GM21737 (cell line): ENCODE measurements around the gene RBMS3.
"Not testable (repeated sequence)": the region's sequence is repeated elsewhere in the genome, so short reads cannot be mapped to it uniquely, and the experiment has no call there.

Experiments used
- ATAC-seq: cut with Tn5 transposase; IDR thresholded peaks from one replicate; pipeline ENCODE4 v1.9.1; 2021; ENCODE audit warnings: mild to moderate bottlenecking, moderate library complexity; ENCODE audit not compliant: unreplicated experiment

Gene RBMS3

DNA sequence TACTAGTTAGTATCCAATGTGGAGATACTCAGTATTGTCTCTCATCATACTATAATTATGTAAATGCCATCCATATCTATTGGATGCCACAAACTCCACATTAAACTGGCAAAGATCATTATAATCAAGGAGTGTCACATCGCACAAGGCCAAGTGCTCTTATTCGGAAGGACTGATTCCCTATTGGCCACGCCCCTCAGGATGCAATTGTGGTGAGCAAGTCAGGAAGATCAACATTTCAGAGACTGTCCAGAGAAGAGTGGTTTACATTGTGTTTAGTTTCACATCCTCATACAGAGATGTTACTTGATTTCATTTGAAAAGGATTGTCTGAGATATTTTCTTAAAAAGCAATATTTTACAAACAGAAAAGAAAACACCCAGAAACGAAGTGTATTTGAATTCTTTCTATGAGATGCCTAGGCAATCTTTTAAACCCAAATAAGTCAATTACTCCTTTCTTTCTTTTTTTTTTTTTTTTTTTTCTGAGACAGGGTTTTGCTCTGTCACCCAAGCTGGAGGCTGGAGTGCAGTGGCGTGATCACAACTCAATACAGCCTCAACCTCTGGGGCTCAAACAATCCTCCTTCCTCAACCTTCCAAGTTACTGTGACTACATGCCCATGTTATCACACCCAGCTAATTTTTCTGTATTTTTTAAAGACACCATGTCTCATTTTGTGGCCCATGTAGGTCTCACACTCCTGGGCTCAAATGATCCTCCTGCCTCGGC, 369.1 kb downstream of the RBMS3 start:
- peak; percentile 83 for ATAC-seq

DNA sequence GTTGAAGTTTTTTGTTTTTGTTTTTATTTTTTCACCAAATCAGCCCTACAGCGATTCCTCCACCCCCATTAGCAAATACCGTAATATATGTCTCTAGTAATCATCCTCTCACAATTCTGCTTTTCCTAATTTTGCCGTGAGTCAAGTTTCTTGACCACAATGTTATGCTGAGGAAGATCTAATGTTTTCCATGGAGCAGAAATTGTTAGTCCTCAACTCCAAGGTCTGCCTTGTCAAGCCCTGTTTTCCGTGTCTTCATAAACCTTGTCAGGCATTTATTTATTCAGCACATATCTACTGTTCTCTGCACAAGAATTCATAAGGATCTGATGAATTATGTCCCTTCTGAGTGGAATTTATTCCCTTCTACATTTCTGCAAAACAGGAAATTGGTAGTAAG, 372.8 kb downstream of the RBMS3 start:
- no peak for ATAC-seq

DNA sequence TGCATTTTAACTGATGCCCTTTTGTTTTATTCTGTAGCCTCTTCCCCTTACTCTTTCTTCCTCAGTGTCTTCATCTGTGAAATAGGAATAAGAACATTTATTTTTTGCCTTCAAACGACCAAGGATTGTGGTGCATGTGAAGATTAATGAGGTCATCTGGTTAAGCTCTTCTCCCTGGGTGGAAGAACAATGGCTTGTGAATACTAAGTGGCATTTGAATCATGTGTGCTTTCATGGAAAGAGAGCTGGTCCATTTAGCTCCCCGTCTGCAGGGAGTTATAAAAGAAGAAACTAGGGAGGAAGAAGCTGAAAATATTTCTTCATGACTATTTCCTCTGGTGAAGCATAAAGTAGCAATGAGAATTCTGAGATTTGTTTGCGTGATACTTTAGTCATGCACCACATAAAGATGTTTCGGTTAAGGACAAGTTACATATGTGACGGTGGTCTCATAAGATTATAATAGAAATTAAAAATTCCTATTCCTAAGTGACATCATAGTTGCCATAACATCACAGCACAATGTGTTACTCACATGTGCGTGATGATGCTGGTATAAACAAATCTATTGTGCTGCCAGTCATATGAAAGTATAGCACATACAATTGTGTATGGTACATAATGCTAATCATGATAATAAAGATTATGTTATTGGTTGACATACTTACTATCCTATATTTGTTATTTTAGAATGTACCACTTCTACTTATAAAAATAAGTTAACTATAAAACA, 374.3 kb downstream of the RBMS3 start:
- ATAC-seq, result no peak

DNA sequence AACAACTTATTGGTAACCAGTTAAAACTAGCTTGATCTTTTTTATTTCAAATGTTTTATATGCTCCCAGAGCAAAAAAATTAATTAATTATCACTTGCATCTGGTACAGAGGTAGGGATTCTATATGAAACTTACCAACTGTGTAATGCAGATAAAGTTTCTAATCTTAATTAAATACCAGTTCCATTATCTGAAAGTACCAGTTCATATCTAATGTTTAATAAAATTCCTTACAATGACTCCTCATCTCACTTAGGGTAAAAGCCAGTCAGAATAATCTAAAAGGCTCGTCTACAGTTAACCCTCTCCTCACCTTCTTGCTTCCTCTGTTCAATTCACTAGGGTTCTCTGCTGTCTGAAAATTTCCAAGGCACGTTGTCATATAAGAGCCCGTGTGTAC, 384.8 kb downstream of the RBMS3 start:
- ATAC-seq, result no peak

DNA sequence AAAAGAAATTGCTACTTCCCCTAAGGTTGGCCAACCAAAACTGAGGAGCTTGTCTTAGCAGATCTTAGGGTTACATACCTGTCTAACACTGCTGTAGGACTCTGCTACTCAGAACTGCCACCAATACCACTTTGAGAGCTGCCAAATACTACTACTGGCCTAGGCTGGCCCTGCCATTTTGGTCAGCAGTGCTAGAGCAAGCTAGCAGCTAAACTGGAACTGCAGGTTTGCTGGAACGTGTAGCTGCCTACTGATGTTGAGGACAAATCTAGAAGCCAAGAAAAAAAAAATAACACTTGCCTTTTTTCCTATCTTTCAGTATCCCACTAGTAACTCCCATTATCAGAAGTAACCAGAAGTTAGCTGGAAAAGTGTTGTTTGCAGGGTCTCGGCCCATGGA, 387.4 kb downstream of the RBMS3 start:
- ATAC-seq, result no peak

DNA sequence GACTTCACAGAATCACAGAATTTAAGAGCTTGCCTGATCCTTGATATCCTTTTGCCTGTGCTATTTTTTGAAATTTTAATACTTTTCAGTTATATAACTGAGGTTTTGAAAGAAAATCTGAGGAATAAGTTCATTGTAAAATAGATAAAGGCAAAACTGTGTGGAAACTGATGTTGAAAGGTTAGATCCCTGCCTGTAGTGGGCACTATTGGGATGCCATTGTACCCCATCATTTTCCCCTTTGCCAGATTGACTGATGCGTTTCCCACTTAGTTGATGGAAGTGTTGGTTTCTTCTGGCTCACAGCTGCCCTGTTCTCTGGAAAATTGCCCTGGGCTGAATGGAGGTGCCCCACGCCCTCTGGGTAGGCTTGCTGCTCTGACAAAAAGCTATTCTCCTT, 387.9 kb downstream of the RBMS3 start:
- no peak for ATAC-seq

DNA sequence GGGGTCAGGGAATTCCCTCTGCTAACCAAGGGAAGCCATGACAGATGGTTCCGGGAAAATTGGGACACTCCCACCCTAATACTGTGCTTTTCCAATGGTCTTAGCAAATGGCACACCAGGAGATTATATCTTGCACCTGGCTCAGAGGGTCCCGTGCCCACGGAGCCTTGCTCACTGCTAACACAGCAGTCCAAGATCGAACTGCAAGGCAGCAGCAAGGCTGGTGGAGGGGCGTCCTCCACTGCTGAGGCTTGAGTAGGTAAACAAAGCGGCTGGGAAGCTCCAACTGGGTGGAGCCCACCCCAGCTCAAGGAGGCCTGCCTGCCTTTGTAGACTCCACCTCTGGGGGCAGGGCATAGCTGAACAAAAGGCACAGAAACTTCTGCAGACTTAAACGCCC, 389.6 kb downstream of the RBMS3 start:
- not testable (repeated sequence) for ATAC-seq

DNA sequence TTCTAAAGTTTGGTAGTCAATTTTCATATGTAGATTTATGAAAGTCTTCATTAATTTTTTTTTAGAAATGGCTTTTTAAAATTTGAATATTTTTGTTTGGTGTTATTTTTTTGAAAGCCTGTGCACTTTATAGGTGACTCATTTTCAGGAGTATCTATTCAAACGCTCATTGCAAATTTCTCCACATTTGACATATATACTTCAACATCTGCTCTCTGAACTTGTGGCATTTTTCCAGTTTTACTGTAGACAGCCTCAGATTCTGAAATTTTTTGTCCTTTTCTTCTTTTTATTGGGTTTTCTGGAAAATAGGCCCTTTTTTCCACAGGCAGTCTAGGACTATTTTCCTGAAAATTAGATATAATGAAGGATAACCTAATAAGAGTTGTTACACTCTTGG, 396.6 kb downstream of the RBMS3 start:
- ATAC-seq, result no peak

DNA sequence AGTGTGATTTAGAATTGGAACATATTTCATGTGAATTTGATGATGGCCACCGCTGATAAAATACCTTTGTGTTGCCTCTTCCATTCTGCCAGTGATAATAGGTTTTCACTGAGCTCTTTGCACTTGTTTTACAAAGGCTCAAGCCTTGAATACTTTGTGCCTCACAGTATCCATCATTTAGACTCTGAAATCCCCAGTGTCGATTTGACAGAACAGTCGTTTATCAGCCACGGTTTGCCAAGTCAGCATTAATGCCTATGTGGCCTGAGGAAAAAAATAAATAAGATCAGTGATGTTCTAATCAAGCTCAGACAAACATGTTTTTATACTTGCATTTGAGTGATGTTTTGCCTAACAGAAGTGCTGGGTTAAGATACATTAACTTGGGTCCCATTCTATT, 399.1 kb downstream of the RBMS3 start:
- ATAC-seq, result no peak

DNA sequence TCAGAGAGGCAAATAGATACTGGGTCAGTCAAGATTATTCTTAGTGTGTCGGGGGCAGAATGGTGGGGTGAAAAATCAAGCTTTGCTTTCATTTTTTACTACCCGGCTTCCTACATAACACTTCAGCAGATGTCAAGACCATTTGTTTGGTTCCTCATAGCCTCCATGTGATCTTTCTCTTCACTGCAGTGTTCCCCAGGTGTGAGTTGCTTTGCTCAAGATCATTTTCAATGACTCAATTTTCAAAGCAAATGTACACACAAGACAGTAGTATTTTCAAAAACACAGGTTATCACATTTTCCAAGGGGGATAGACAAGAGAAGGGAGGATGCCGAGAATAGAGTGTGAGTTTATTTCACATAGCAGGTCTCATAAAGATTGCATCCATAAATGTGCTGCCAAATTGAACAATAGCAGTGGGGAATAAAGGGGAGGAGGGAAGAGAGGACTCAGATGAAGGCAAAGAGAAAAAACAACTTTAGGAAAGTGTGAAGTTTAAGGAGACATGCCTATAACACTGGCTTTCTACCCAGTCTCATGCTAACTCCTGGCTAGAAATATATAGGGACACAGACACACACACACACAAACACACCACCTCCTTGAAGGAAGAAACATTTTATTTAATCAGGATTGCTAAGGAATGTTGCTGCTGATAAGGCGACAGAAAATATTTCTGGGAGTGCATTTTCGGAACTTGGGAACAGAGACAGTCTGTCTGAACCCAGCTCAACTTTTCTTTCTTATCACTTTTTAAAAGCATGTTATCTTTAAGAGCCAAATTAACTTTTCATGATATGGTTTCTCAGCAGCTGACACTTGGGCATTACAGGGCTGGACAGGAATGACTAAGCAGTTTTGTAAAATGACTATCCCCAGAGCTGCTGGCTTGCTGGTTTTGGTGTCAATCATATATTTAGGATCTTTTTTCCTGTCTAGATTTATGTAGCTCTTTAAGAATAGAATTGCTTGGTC, 402.4 kb downstream of the RBMS3 start:
- peak; percentile 49 for ATAC-seq

DNA sequence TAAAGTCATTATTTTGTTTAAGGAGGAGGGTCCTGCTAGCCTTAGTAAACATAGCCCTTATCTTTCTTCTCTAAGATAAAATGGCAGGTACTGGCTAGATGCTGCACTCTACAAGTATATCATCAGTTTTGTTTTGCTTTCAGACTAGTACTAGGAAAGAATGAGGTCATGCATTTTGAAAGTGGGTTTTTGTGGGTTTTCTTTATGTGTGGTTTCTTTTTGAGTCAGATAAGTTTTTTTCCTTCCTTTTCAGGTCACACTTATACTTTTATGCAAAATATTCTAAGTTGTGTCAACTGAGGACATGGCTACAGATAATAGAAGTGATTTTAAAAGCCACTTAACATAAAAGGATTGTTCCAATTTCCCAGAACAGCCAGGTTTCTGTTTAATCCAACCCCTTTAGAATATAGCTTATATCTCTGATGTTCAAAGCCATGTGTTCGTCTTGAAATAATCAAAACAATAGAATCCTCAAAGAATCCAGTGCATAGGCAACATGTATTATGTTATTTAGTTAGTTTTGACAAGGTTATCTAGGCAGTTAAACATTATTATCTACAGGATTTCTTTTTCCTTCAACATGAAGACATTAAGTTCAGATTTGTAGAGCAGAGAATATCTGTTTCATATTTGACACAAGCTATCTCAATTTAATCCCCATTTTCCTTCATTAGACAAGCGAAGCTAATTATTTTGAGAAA, 406.2 kb downstream of the RBMS3 start:
- ATAC-seq, result peak; percentile 95

DNA sequence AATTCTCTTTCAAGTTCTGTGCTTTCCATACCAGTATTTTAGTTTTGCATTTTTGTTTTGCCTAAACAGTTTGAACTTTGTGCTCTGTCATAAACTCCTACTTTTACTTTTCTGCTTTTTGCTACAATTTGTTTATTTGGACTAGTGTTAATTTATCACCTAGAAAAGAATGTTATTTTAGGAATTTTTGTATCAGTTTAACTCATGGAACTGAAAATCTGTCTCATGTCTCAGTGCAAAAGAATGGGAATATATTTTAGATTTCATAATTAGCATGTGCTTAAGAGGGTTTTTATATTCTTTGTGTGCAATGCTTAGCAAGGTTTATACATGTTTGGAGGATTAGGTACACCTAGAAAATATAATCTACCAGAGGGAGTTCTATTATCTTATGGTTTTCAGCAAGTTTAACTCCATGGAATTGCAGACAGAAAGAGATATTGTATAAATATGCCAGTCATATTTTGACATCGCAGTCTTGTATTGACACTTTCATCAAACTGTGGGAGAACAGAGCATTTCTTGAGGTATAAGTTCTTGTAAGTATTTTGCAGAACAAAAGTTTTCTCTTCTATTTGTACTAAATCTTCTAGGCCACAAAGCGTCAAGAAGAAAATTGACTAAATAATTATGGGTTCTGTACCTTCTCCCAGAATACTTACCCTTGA, 409.9 kb downstream of the RBMS3 start:
- no peak for ATAC-seq

DNA sequence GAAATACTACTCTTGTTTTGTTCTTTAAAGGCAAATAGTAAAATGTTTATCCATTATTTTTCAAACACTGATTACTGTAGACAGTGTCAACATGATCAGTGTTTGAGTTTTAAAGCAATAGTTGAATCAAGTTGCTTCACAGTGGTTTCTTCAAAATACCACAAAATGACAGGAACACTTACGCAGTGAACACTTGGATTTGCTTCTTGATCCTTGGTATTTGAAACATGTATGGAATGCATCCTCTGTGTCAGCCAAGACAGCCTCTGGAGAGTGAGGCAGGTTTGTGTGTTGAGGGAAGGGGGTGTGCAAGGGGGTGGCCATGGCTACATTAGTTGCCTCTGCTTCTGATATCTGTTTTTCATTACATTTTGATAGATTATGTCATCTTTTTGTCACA, 413.0 kb downstream of the RBMS3 start:
- ATAC-seq, result no peak

DNA sequence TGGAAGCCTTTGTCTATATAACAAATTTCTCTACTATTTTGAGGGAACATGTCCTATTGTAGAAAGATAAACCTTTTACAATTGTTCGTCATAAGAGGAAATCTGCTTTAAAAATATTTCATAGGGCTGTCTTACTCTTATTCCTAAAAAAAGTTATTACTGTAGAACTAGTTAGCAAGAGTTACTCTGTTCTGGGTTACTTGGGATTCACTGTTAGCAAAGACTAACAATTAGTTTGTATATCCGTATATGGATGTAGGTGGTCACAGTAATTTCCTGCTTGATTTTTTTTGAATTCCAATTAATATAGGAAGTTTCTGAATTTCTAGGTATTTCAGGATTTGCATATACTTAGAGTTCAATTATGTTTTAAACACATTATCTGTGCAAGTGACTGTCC, 413.5 kb downstream of the RBMS3 start:
- ATAC-seq, result no peak

DNA sequence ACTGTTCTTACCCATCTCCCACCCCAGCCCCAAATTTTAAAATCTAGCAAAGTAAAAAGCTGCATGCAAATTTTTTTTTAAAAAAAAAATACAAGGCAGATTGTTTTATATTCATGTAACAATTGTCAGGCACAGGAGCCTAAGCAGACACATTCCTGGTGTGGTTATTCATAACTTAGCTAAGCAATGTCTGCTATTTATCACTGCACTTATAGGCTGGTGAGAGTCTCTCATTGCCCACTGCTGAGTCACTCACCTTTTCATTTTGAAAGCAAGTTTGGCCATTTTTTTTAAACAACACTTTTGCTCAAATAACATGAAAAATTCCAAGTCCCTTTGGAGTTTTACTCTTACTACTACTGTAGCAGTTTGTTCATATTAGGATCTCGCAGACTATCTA, 413.9 kb downstream of the RBMS3 start:
- no peak for ATAC-seq

DNA sequence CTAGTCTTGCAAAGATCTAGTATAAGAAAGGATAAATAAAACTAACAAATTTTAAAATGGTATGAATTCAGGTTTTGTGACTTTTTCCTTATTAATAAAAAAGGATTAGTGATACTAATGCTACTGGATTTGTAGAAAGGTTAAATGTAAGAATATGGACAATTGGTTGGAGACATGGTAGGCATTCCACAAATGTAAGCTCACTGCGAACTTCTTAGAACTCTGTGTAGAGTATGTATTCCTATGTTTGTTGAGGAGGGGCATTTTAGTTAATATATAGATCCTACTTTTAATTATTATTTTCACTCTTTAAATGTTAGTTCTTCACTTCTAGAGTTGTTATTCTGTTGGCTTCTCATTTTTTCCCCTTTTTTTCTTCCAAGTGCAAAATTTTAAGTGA, 414.3 kb downstream of the RBMS3 start:
- ATAC-seq, result no peak

DNA sequence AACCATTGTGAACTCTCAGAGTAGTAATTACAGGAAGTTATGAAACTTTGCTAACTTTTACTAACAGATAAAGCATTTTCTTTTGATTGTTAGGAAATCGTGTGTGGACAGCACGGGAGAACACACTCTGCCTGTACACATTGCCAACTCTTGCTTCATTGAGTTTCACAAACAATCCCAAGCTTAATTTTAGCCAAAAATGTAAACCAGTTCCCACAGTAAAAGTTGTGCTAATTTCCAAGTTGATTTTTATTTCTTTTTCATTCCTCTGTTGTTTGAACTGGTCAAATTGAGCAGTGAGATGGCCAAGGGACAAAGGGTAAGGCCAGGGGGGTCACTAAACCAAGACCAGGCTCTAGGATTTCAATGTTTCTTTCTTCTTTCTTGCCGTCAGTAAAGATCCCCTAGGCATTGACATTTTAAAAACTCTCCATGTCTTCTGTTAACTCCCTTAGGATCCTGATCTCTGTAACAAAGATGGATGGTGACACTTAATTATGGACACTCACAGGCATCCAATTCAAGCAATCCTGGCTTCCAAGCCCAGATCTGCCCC, 414.9 kb downstream of the RBMS3 start:
- ATAC-seq, result no peak

DNA sequence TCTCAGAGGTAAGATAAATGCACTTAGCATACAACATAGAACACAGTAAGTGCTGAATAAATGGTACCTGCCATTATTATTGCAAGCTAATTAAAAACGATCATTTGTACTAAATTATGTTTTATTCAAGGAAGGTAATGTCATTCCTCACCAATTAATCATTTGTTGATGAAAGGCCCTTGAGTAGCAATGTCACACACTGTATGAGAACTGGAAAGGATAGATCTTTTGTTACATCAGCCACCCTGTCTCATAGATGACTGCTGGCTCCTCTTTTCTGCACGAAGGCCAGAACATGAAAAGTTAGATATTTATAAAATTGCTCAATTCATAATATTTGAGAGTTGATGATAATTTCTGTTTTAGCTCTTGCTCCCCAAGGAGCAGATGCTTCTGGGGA, 415.4 kb downstream of the RBMS3 start:
- ATAC-seq, result no peak

DNA sequence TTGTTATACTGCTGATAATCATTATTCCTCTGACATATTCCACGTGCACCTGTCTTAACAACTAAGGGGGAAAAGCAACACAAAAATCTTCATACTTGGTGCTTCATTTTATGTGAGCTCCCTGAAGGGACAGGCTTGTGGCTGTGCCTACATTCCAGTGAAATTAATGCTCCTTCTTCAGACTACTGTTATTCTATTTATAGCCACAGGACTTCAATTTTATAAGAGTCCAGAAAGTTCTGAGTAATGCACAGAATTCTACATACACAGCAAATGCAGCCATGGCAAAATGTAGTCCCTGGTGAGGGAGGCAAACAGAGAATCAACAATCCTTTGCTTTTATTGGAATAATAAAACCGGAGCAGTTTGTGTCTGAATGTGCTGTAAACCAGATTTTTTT, 417.1 kb downstream of the RBMS3 start:
- ATAC-seq, result no peak

DNA sequence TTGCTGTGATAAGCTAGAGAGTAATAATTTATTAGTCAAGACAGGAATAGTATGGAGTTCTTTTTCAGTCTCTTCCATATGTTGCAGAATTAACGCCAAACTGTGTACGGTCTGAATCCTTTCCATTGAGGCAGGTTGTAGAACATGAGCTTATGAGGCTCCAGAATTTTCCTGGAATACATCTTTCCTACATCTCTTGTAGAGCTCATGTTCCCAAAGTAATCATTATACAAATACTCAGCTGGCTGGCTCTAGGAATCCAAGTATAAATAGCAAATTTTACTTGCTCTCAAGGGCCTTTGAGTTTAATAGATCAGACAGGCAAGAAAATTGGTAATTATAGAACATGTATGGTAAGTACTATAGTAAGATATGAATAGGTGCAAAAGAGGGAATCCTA, 419.4 kb downstream of the RBMS3 start:
- no peak for ATAC-seq
